Sigmoid colon (tissue), 7 donors: ENCODE results near the gene CDH20. TPM values are rescaled to one million over a fixed set of nuclear protein-coding genes. Genes with fewer than 3 reads are reported as not detected.

ENCODE experiments used
- DNase-seq: peaks from one replicate; pipeline ENCODE4 v3.0.0-alpha.2; 2019
- H3K27ac ChIP-seq, 4 donors: fragments of 200-600 bp; sonication (generic); one replicate each; pipeline ENCODE4 v1.5.1; 2016 to 2019; ENCODE audit warnings: mild to moderate bottlenecking in 1 of 4
- H3K27me3 ChIP-seq, 3 donors: fragments of 200-600 bp; sonication (generic); one replicate each; pipeline ENCODE4 v1.5.1; 2019; ENCODE audit warnings: mild to moderate bottlenecking in 1 of 3
- H3K36me3 ChIP-seq, 4 donors: fragments of 200-600 bp; sonication (generic); one replicate each; pipeline ENCODE4 v1.5.1; 2016 to 2019
- H3K4me1 ChIP-seq, 4 donors: fragments of 200-600 bp; sonication (generic); one replicate each; pipeline ENCODE4 v1.5.1; 2017 to 2019
- H3K4me3 ChIP-seq, 4 donors: fragments of 200-600 bp; sonication (generic); one replicate each; pipeline ENCODE4 v1.5.1; 2017 to 2019; ENCODE audit warnings: mild to moderate bottlenecking in 2 of 4, moderate library complexity in 1 of 4
- H3K9me3 ChIP-seq, 4 donors: fragments of 200-600 bp in 3 of 4; sonication (generic) in 3 of 4; one replicate each; pipeline versions ENCODE4 v1.5.1 to v1.6.1; 2013 to 2019
- EP300 ChIP-seq, 4 donors: sonication (generic); formaldehyde crosslinking; IDR thresholded peaks; one replicate each; pipeline ENCODE4 v1.6.1; 2017; ENCODE audit warnings: antibody characterized with exemption in 4 of 4
- POLR2A ChIP-seq, 2 donors: fragments of 450-650 bp; IDR thresholded peaks; one replicate each; pipeline ENCODE4 v1.6.1; 2016; ENCODE audit warnings: antibody characterized with exemption in 2 of 2, mild to moderate bottlenecking in 2 of 2, moderate library complexity in 2 of 2
- POLR2AphosphoS5 ChIP-seq, 4 donors: sonication (generic); formaldehyde crosslinking; IDR thresholded peaks; one replicate each; pipeline ENCODE4 v1.6.1; 2017; ENCODE audit warnings: antibody characterized with exemption in 4 of 4
- WGBS, 2 donors: extraction: QIAGEN DNeasy Blood & Tissue Kit; methylation state at CpG; one replicate each; pipeline ENCODE4 v1.1.7; 2013; 5-methylcytosine and 5-hydroxymethylcytosine counted together
- intact Hi-C: fragments of 100-400 bp; cut with DNase I; formaldehyde crosslinking; loops from one replicate; pipeline ENCODE4 v1.15.1; 2023
- polyA plus RNA-seq, 3 donors: library from polyadenylated mRNA; stranded (reverse); fragments of 200-250 nt; gene quantifications; one replicate each; pipeline ENCODE4 v1.2.3, GENCODE V29; 2013
- total RNA-seq, 4 donors: library from RNA; depleted of rRNA; stranded (reverse); fragments of >200 nt; gene quantifications; one replicate each; pipeline ENCODE4 v1.1.0, GENCODE V29; 2016
- TF ChIP-seq, protein P1 (sequence below), 4 experiments: fragments of 450-650 bp in 3 of 4; fragments of 200-600 bp in 1 of 4; IDR thresholded peaks; one replicate each; pipeline ENCODE4 v1.5.1; 2016 to 2019; ENCODE audit warnings: antibody characterized with exemption in 4 of 4, mild to moderate bottlenecking in 3 of 4, moderate library complexity in 2 of 4
- donor health status: healthy with polysubstance abuse.
- donor health status: Bipolar disorder and iron deficiency.
- donor health status: healthy.

The CDH20 gene
- total and polyA plus RNA-seq, 7 donors: under 0.01 to 0.33 (median 0.21) TPM; not detected in 3

DNA sequence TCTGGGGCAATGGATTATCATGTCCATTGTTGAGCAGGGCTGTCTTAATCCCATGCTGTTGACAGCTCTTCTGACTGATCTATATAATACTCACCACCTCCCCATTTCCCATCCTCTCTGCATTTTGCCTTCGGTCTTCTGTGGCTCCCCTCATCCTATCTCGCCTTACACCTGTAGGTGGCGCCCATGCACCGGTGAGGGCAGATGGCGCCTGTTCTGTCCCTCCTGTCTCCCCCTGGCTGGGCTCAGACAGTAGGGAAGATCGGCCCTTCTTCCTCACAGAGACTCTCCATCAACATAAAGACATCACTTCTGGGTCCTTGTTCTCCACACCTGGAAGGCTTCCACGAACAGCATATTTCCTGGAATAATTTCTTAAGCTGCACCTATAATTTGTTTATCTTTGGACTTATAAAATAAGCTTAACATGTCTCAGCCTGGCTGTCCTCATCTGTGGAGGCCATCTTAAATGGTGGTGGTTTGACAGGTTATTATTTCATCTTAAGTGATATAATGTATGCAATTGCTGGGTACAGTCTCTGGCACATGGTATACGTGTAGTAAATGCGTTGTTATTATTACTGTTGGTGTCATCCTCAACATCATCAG, 10.9 kb upstream of the CDH20 start:
- no peaks in the 10 kb centered on the region for H3K36me3 ChIP-seq
- no peak for DNase-seq
- no peaks in the 10 kb centered on the region for H3K27me3 ChIP-seq
- 15 to 23% methylated on average over 9 of the region's 9 CpGs for WGBS, 2 donors
- H3K4me3 ChIP-seq: no peak overlapping the region
- intact Hi-C loops: no loop called here
- H3K9me3 ChIP-seq: no peaks in the 10 kb centered on the region
- no peaks in the 10 kb centered on the region for H3K4me1 ChIP-seq
- no peak overlapping the region for H3K27ac ChIP-seq
- TF ChIP-seq POLR2AphosphoS5 (IDR thresholded peaks at IDR 0.05): no peak
- TF ChIP-seq EP300 (IDR thresholded peaks at IDR 0.05): no peak
- no peak for TF ChIP-seq POLR2A (IDR thresholded peaks at IDR 0.05)
- TF ChIP-seq, protein P1, sequence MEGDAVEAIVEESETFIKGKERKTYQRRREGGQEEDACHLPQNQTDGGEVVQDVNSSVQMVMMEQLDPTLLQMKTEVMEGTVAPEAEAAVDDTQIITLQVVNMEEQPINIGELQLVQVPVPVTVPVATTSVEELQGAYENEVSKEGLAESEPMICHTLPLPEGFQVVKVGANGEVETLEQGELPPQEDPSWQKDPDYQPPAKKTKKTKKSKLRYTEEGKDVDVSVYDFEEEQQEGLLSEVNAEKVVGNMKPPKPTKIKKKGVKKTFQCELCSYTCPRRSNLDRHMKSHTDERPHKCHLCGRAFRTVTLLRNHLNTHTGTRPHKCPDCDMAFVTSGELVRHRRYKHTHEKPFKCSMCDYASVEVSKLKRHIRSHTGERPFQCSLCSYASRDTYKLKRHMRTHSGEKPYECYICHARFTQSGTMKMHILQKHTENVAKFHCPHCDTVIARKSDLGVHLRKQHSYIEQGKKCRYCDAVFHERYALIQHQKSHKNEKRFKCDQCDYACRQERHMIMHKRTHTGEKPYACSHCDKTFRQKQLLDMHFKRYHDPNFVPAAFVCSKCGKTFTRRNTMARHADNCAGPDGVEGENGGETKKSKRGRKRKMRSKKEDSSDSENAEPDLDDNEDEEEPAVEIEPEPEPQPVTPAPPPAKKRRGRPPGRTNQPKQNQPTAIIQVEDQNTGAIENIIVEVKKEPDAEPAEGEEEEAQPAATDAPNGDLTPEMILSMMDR (IDR thresholded peaks at IDR 0.05): peak in 1 of 4 experiments; percentile 13

- Histone ChIP-seq H3K9me3 (no peaks in the 10 kb centered on the region), H3K27me3 (no peaks in the 10 kb centered on the region), H3K4me3 (no peak overlapping the region), H3K36me3 (no peaks in the 10 kb centered on the region), H3K4me1 (no peaks in the 10 kb centered on the region), H3K27ac (no peak overlapping the region)
- 77 to 90% methylated on average over 1 of the region's 1 CpG for WGBS, 2 donors
- intact Hi-C loops: no loop called here
- no peak for DNase-seq
- TF ChIP-seq EP300 (IDR thresholded peaks at IDR 0.05) (no peak), POLR2A (IDR thresholded peaks at IDR 0.05) (no peak), POLR2AphosphoS5 (IDR thresholded peaks at IDR 0.05) (no peak)
- TF ChIP-seq, protein P1 (IDR thresholded peaks at IDR 0.05): no peak
These were observed 9.3 kb upstream of the CDH20 start for GRCh38 chr18:61323951-61324350.

DNA sequence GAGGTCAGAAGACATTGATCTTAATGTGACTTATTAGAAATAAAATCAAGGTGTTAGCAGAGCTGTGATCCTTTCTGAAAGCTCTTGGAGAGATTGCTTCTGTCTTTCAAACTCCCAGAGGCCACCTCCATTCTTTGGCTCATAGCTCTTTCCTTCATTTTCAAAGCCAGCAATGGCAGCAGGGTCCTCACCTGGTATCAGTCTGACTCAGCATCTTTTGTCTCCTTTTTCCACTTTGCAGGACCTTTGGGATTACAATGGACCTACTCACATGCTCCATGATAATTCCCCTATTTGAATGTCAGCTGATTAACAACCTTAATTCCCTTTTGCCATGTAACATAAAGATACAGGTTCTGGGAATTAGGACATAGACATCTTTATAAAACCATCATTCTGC, 6.8 kb upstream of the CDH20 start:
- no peaks in the 10 kb centered on the region for H3K27me3 ChIP-seq
- no peaks in the 10 kb centered on the region for H3K36me3 ChIP-seq
- no peaks in the 10 kb centered on the region for H3K9me3 ChIP-seq
- H3K4me1 ChIP-seq: no peaks in the 10 kb centered on the region
- no peak for TF ChIP-seq POLR2AphosphoS5 (IDR thresholded peaks at IDR 0.05)
- TF ChIP-seq POLR2A (IDR thresholded peaks at IDR 0.05): no peak
- TF ChIP-seq, protein P1 (IDR thresholded peaks at IDR 0.05): no peak
- no peak for TF ChIP-seq EP300 (IDR thresholded peaks at IDR 0.05)
- no peak overlapping the region for H3K27ac ChIP-seq
- H3K4me3 ChIP-seq: no peak overlapping the region
- no peak for DNase-seq
- intact Hi-C loops: no loop called here

- intact Hi-C loops: no loop called here
- Histone ChIP-seq H3K4me3 (no peak overlapping the region), H3K36me3 (no peaks in the 10 kb centered on the region), H3K27me3 (peaks cover 9 to 18% (median 13%) of the 10 kb centered on the region in 3 donors), H3K9me3 (no peaks in the 10 kb centered on the region), H3K27ac (no peak overlapping the region), H3K4me1 (peaks cover 0 to 12% (median 11%) of the 10 kb centered on the region in 4 donors)
- no peak for DNase-seq
- 49 to 59% methylated on average over 3 of the region's 3 CpGs for WGBS, 2 donors
- no peak for TF ChIP-seq POLR2AphosphoS5 (IDR thresholded peaks at IDR 0.05)
These were observed 3.8 kb upstream of the CDH20 start for GRCh38 chr18:61329398-61329797.

- 83 to 86% methylated on average over 3 of the region's 3 CpGs for WGBS, 2 donors
- H3K4me1 ChIP-seq: peaks cover 0 to 14% (median 13%) of the 10 kb centered on the region in 4 donors
- intact Hi-C loops: no loop called here
These were observed 2.2 kb upstream of the CDH20 start for GRCh38 chr18:61331051-61331450.

More at GRCh38 chr18:61331051-61331450, 2.2 kb upstream of the CDH20 start:
- Histone ChIP-seq H3K4me3 (no peak overlapping the region), H3K36me3 (no peaks in the 10 kb centered on the region), H3K27ac (no peak overlapping the region), H3K9me3 (no peaks in the 10 kb centered on the region), H3K27me3 (peaks cover 10 to 31% (median 21%) of the 10 kb centered on the region in 3 donors)
- no peak for DNase-seq
- TF ChIP-seq, protein P1 (IDR thresholded peaks at IDR 0.05): no peak
- no peak for TF ChIP-seq POLR2AphosphoS5 (IDR thresholded peaks at IDR 0.05)
- no peak for TF ChIP-seq POLR2A (IDR thresholded peaks at IDR 0.05)
- TF ChIP-seq EP300 (IDR thresholded peaks at IDR 0.05): no peak
